DMS53 (cell line): Measurements from ENCODE around the gene RFNG.

Experiments
- DNase-seq: peaks from one replicate; lab custom pipeline; 2025; lab: John Stamatoyannopoulos, UW

The RFNG gene

GRCh38 chr17:82025401-82026107, 26.1 kb downstream of the RFNG start:
- no peak for DNase-seq

GRCh38 chr17:82024859-82025258, 26.8 kb downstream of the RFNG start:
- DNase-seq = no peak

- peak; percentile 76 for DNase-seq
These were observed 28.0 kb downstream of the RFNG start for GRCh38 chr17:82023447-82024241.

- DNase-seq = peak; percentile 100
These were observed 28.6 kb downstream of the RFNG start, which contains the start of gene LRRC45 for GRCh38 chr17:82022981-82023446. LRRC45 (plus strand) TSS chr17:82023305; CDS start chr17:82023644, 339 bp downstream.

- peak; percentile 74 for DNase-seq
These were observed 29.2 kb downstream of the RFNG start, which contains the start of gene CENPX for GRCh38 chr17:82022310-82022980. CENPX (minus strand) TSS chr17:82022878; CDS start chr17:82022861, 17 bp downstream.

GRCh38 chr17:82021900-82022309, 29.7 kb downstream of the RFNG start:
- peak; percentile 74 for DNase-seq

GRCh38 chr17:82021107-82021899, 30.3 kb downstream of the RFNG start:
- peak; percentile 94 for DNase-seq

- DNase-seq = no peak
These were observed 31.0 kb downstream of the RFNG start for GRCh38 chr17:82020572-82021106.

GRCh38 chr17:82019690-82020571, 31.7 kb downstream of the RFNG start:
- peak; percentile 87 for DNase-seq

- DNase-seq = no peak
These were observed 32.5 kb downstream of the RFNG start for GRCh38 chr17:82018989-82019689.

- DNase-seq = peak; percentile 81
These were observed 33.2 kb downstream of the RFNG start for GRCh38 chr17:82018152-82018988.

- DNase-seq = no peak
These were observed 33.9 kb downstream of the RFNG start for GRCh38 chr17:82017612-82018151.

- no peak for DNase-seq
These were observed 34.6 kb downstream of the RFNG start for GRCh38 chr17:82016875-82017459.

GRCh38 chr17:82016061-82016874, 35.3 kb downstream of the RFNG start:
- DNase-seq = no peak

GRCh38 chr17:82015311-82015971, 36.2 kb downstream of the RFNG start:
- DNase-seq = no peak

GRCh38 chr17:82014971-82015310, 36.7 kb downstream of the RFNG start:
- no peak for DNase-seq

- no peak for DNase-seq
These were observed 37.2 kb downstream of the RFNG start for GRCh38 chr17:82014432-82014831.
